ENCODE measurements around the gene TMEM108. TPM values are rescaled to one million over a fixed set of nuclear protein-coding genes. Genes with fewer than 3 reads are reported as not detected.

Gene TMEM108
- polyA plus RNA-seq, 3 donors = not detected

GRCh38 chr3:133387341-133387740, 349.1 kb downstream of the TMEM108 start:
- 95% methylated on average over 2 of the region's 4 CpGs for WGBS (ENCODE audit: insufficient coverage)
- Histone ChIP-seq H3K79me2 (ENCODE audit: insufficient read depth, low read length) (no peaks in the 10 kb centered on the region), H3K9me3 (replicated peaks in 1 of 2; ENCODE audit: control insufficient read depth in 1 of 2, insufficient read depth in 1 of 2, low read length in 2 of 2) (no peaks in the 10 kb centered on the region), H4K20me1 (ENCODE audit: insufficient read depth, low read length) (no peaks in the 10 kb centered on the region), H3K4me2 (replicated peaks; ENCODE audit: extremely low read depth, low read length, poor library complexity, severe bottlenecking) (no peak overlapping the region), H2AFZ (ENCODE audit: insufficient read depth, low read depth, low read length, poor library complexity, severe bottlenecking) (no peak overlapping the region), H3K27ac (ENCODE audit: low read depth in 1 of 2, low read length in 2 of 2) (no peak overlapping the region), H3K9ac (ENCODE audit: insufficient read depth, low read length, poor library complexity, severe bottlenecking) (no peak overlapping the region), H3K4me1 (ENCODE audit: control insufficient read depth in 1 of 2, insufficient read depth in 2 of 2, low read length in 2 of 2) (no peaks in the 10 kb centered on the region), H3K36me3 (replicated peaks in 1 of 2; ENCODE audit: control insufficient read depth in 1 of 2, insufficient read depth in 2 of 2, low read length in 2 of 2) (no peaks in the 10 kb centered on the region), H3K4me3 (replicated peaks in 1 of 3; ENCODE audit: low read depth in 2 of 3, low read length in 3 of 3) (no peak overlapping the region), H3K27me3 (ENCODE audit: control insufficient read depth in 2 of 2, insufficient read depth in 2 of 2, low read length in 2 of 2) (no peaks in the 10 kb centered on the region)
- Mint-ChIP-seq H3K4me1 (no peaks in the 10 kb centered on the region), H3K27ac (no peak overlapping the region), H3K4me3 (no peak overlapping the region), H3K36me3 (no peaks in the 10 kb centered on the region), H3K27me3 (ENCODE audit: low read depth in 3 of 3) (peaks cover 0 to 10% (median 4%) of the 10 kb centered on the region in 3 donors), H3K9me3 (no peaks in the 10 kb centered on the region)
- no peak for DNase-seq
- intact Hi-C loops (cut with micrococcal nuclease) = no loop called here
- TF ChIP-seq CTCF (IDR thresholded peaks at IDR 0.05) = no peak

DNA sequence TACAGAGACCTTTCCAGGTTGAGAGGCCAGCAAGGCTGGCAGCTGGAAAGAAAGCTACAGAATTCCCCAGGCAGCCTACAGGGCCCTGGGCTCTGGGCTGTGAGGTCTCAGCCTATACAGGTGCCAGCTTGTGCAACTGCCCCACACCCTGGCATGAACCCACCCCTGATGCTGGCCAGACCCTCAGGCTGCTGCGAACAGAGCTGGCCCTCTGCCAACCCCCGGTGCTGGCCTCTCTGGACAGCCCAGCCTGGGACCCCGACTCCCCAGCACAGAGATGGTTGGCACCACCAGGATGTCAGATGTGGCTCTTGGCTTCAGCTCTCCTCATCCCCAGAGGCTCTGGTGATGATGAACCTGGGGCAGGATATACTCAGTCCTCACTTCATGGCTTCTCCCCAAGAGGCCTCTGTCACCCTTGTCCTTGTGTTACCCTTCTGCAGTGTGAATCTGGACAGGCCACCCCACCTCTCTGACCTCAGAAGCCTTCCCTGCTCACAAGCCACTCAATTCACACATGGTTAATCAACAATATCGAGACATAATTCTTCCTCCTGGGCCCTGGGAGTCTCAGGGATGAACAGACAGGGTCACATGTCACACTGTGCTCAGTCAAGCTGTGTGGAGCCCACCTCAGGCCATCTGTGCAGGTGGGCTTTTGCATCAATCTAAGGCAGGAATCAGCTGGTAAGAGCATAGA, 350.7 kb downstream of the TMEM108 start:
- Histone ChIP-seq H3K9ac (ENCODE audit: insufficient read depth, low read length, poor library complexity, severe bottlenecking) (no peak overlapping the region), H3K4me2 (replicated peaks; ENCODE audit: extremely low read depth, low read length, poor library complexity, severe bottlenecking) (no peak overlapping the region), H3K27me3 (ENCODE audit: control insufficient read depth in 2 of 2, insufficient read depth in 2 of 2, low read length in 2 of 2) (no peaks in the 10 kb centered on the region), H3K36me3 (replicated peaks in 1 of 2; ENCODE audit: control insufficient read depth in 1 of 2, insufficient read depth in 2 of 2, low read length in 2 of 2) (no peaks in the 10 kb centered on the region), H3K4me3 (replicated peaks in 1 of 3; ENCODE audit: low read depth in 2 of 3, low read length in 3 of 3) (no peak overlapping the region), H4K20me1 (ENCODE audit: insufficient read depth, low read length) (no peaks in the 10 kb centered on the region), H3K79me2 (ENCODE audit: insufficient read depth, low read length) (no peaks in the 10 kb centered on the region), H3K27ac (ENCODE audit: low read depth in 1 of 2, low read length in 2 of 2) (no peak overlapping the region), H3K4me1 (ENCODE audit: control insufficient read depth in 1 of 2, insufficient read depth in 2 of 2, low read length in 2 of 2) (no peaks in the 10 kb centered on the region), H3K9me3 (replicated peaks in 1 of 2; ENCODE audit: control insufficient read depth in 1 of 2, insufficient read depth in 1 of 2, low read length in 2 of 2) (peaks cover 0 to under 1% of the 10 kb centered on the region in 2 donors), H2AFZ (ENCODE audit: insufficient read depth, low read depth, low read length, poor library complexity, severe bottlenecking) (no peak overlapping the region)
- no peak for DNase-seq
- no peaks in the 10 kb centered on the region for H3K36me3 Mint-ChIP-seq
- TF ChIP-seq CTCF (IDR thresholded peaks at IDR 0.05) = no peak
- peaks cover 0 to 10% (median 4%) of the 10 kb centered on the region in 3 donors for H3K27me3 Mint-ChIP-seq (ENCODE audit: low read depth in 3 of 3)
- WGBS (ENCODE audit: insufficient coverage) = 88% methylated on average over 4 of the region's 4 CpGs
- peaks cover 3% of the 10 kb centered on the region for H3K4me1 Mint-ChIP-seq
- no peak overlapping the region for H3K4me3 Mint-ChIP-seq
- intact Hi-C loops (cut with micrococcal nuclease) = no loop called here
- H3K9me3 Mint-ChIP-seq = peaks cover 0 to under 1% (median 0%) of the 10 kb centered on the region in 7 donors
- no peak overlapping the region for H3K27ac Mint-ChIP-seq

All from CD14-positive monocyte (primary cell).